IPS-15b (cell line): ENCODE measurements around the gene ZSWIM6.

ENCODE experiments used
- H3K27me3 ChIP-seq: one replicate; pipeline ENCODE4 v1.6.1; 2013; ENCODE audit warnings: low read length; ENCODE audit not compliant: control insufficient read depth, insufficient read depth
- H3K36me3 ChIP-seq: one replicate; pipeline ENCODE4 v1.6.1; 2013; ENCODE audit warnings: low read length; ENCODE audit not compliant: control insufficient read depth, insufficient read depth
- H3K4me1 ChIP-seq: one replicate; pipeline ENCODE4 v1.6.1; 2013; ENCODE audit warnings: mild to moderate bottlenecking, low read length; ENCODE audit not compliant: control insufficient read depth, insufficient read depth
- H3K4me3 ChIP-seq: one replicate; pipeline ENCODE4 v1.5.1; 2013; ENCODE audit warnings: low read depth, low read length
- H3K9ac ChIP-seq: one replicate; pipeline ENCODE4 v1.6.1; 2013; ENCODE audit warnings: low read depth, mild to moderate bottlenecking, low read length
- H3K9me3 ChIP-seq: one replicate; pipeline ENCODE4 v1.6.1; 2013; ENCODE audit warnings: mild to moderate bottlenecking, low read length; ENCODE audit not compliant: control insufficient read depth, insufficient read depth

The ZSWIM6 gene

DNA sequence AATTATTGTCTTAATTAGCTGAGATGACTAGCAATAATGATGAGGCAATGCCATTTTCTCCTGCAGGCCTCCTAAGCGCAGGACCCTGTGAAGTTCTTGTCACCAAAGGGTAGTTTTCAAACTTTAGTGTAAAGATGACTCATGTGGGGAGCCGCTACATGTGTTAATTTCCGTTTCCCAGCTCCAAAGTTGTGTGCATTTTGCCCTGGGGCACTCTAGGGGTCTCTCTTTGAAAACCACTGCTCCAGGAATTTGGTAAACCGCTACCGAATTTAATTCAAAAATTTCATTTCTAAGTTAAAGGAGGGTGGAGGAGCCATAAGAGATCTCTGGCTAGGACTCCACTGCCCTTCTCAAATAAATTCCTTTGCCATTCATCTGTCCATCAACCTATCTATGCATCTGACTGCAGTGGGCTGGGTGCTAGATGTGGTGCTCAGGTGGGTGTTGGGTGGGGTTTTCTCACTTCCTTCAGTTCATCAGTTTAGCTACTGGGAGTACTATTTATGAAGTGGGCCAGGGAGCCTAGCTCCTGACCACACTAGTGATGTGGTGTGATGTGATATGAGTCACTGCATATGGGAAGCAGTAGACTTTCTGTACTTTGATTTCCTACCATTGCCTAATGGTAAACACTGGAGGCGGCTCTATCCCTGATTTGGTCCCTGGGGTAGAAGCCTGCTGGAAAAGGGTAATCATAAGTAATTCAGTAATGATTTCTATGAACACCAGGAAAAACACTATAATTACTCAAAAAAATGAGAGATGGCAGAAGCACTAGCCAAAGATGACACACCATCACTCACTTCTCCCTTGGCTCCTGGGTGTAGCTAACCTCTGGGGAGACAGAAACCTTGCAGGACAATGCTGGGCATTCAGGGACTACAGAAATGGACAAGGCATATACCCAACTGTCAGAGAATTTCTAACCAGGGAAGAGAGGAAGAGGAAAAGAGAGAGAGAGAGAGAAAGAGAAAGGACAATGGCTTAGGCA lies 4.0 kb upstream of the ZSWIM6 start:
- no peak overlapping the region for H3K9ac ChIP-seq
- H3K9me3 ChIP-seq = no peaks in the 10 kb centered on the region
- peaks cover 2% of the 10 kb centered on the region for H3K4me1 ChIP-seq
- H3K4me3 ChIP-seq = no peak overlapping the region
- H3K36me3 ChIP-seq = no peaks in the 10 kb centered on the region
- H3K27me3 ChIP-seq = peaks cover 68% of the 10 kb centered on the region

- Histone ChIP-seq H3K27me3 (peaks cover 68% of the 10 kb centered on the region), H3K9ac (no peak overlapping the region), H3K4me3 (no peak overlapping the region), H3K36me3 (no peaks in the 10 kb centered on the region), H3K4me1 (peaks cover 2% of the 10 kb centered on the region), H3K9me3 (no peaks in the 10 kb centered on the region)
Observed at GRCh38 chr5:61328791-61329549, 3.1 kb upstream of the ZSWIM6 start.

DNA sequence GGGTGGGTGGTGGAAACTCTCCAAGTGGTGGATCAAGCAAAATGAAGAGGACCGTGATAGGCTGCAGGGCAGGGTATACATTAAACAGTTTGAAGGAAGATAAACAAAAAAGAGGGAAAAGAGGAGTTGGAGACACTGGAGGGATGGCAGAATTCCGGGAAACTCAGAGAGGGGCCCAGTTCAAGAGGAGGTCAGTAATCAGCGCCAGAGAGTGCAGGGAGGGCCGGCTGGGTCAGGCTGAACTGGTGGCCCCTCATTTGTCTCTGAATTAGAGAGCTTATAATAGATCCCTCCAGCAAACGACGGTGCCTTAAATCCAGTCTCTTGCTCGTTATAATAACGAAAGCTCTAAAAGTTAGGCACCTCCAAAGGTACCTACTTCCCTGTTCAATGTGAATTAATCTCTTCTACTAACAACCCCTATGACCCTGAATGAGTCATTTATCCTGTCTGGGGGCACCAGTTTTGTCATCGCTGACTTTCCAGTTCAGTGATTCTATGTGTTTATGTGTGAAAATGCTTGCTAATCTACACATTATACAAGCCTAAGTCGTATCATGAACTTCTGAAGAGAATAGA lies 2.4 kb upstream of the ZSWIM6 start:
- Histone ChIP-seq H3K9ac (no peak overlapping the region), H3K27me3 (peaks cover 72% of the 10 kb centered on the region), H3K9me3 (no peaks in the 10 kb centered on the region), H3K36me3 (no peaks in the 10 kb centered on the region), H3K4me3 (no peak overlapping the region), H3K4me1 (peaks cover 5% of the 10 kb centered on the region)

DNA sequence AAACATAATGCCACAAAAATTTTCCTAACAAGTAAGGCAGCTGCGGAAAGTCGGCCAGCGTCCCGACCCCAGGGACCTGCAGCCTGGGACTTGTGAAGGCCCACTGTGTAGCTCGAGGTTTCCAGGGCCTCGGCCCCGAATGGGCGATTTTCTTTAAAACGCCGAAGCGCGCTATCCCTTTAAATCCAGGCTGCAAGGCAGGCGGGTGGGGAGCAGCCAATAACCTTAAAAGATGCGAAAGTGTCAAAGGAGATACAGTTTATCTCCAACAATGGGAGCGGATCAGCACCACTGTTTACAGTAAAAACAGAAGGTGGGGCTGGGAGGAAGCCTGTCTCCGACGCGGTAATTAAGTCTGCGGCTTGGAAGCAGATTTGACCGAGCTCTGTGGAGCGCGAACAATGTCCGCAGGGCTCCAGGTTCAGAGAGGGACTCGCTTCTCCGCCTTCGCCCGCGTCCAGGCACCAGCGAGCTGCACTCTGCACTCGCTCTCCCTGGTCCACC lies 1.7 kb upstream of the ZSWIM6 start:
- no peaks in the 10 kb centered on the region for H3K36me3 ChIP-seq
- H3K9me3 ChIP-seq = no peaks in the 10 kb centered on the region
- peak overlapping the region; percentile 79 for H3K4me3 ChIP-seq
- H3K4me1 ChIP-seq = peaks cover 10% of the 10 kb centered on the region
- no peak overlapping the region for H3K9ac ChIP-seq
- H3K27me3 ChIP-seq = peaks cover 74% of the 10 kb centered on the region

GRCh38 chr5:61330845-61331406 lies 1.1 kb upstream of the ZSWIM6 start:
- Histone ChIP-seq H3K4me3 (peak overlapping the region; percentile 79), H3K9me3 (no peaks in the 10 kb centered on the region), H3K36me3 (no peaks in the 10 kb centered on the region), H3K4me1 (peaks cover 10% of the 10 kb centered on the region), H3K27me3 (peaks cover 74% of the 10 kb centered on the region), H3K9ac (no peak overlapping the region)

DNA sequence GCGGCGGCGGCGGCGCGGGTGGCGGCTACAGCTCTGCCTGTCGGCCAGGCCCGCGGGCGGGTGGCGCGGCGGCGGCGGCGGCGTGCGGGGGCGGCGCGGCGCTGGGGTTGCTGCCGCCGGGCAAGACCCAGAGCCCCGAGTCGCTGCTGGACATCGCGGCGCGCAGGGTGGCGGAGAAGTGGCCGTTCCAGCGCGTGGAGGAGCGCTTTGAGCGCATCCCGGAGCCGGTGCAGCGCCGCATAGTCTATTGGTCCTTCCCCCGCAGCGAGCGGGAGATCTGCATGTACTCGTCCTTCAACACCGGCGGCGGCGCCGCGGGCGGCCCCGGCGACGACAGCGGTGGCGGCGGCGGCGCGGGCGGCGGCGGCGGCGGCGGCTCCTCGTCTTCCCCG lies 296 bp downstream of the ZSWIM6 start:
- Histone ChIP-seq H3K9me3 (no peaks in the 10 kb centered on the region), H3K9ac (no peak overlapping the region), H3K27me3 (peaks cover 72% of the 10 kb centered on the region), H3K36me3 (no peaks in the 10 kb centered on the region), H3K4me1 (peaks cover 12% of the 10 kb centered on the region), H3K4me3 (peak overlapping the region; percentile 61)

DNA sequence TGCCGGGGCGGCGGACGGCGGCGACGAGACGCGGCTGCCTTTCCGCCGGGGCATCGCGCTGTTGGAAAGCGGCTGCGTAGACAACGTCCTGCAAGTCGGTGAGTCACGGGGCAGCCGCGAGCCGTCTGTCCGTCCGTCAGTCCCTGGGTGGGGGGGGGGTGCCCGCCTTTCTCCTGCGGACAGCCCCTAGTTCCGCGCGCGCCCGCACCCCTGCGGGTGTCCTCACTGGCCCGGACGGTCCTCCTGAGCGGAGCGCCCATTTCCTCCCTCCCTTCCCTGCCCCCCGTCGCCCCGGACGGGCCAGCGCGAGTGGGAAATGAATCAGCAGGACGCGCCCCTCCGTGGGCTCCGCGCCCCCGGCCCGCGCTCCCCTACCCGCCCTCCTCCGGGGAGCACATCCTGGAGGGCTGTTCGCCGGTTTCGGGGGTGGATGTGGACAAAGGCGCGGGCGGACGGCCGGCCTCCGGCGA lies 828 bp downstream of the ZSWIM6 start:
- peaks cover 12% of the 10 kb centered on the region for H3K4me1 ChIP-seq
- H3K4me3 ChIP-seq = peak overlapping the region; percentile 61
- H3K9me3 ChIP-seq = no peaks in the 10 kb centered on the region
- no peak overlapping the region for H3K9ac ChIP-seq
- no peaks in the 10 kb centered on the region for H3K36me3 ChIP-seq
- H3K27me3 ChIP-seq = peaks cover 68% of the 10 kb centered on the region

GRCh38 chr5:61333321-61333953 lies 1.4 kb downstream of the ZSWIM6 start:
- H3K4me1 ChIP-seq = peaks cover 12% of the 10 kb centered on the region
- peak overlapping the region; percentile 61 for H3K4me3 ChIP-seq
- no peaks in the 10 kb centered on the region for H3K36me3 ChIP-seq
- no peaks in the 10 kb centered on the region for H3K9me3 ChIP-seq
- H3K27me3 ChIP-seq = peaks cover 66% of the 10 kb centered on the region
- H3K9ac ChIP-seq = no peak overlapping the region

DNA sequence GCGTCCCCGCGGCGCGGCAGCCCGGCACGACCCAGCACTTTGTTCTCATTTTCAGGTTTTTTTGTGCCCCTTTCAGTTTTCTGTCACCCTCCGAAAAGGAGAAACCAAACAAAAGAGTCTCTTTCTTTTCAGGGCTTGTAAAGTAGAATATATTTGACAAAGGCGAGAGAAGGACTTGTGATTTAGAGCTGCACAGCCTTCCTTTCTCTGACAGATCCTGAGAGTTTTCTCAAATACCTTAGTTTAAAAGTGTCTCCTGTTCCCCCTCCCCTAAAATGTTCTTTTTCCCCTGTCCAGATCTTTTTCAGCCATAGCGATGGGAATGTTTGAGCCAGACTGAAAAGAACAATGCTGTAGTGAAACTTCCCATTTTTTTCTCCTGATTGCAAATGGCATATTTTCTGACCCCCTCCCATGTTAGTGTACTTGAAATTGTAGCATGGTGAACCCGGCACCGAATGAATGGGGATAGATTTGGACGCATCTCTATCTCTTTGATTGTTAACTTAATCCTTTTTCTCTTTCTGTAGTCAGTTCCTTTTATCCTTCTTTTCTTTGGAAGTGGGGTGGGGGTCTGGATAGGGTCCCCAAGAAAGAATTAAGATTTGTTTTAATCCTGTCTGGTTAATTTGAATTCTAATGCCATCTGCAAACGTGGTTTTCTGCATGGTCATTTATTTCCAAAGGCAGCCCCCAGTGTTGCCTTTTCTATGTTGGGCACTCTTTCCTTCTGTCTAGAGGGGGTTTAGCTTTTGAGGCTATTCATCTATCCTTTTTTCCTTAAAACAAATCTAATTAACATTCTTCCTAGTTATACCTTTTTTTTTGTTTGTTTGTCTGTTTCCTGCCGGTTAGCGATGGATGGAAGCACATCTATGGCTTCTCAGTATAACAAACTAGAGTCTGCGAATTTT lies 2.2 kb downstream of the ZSWIM6 start:
- Histone ChIP-seq H3K36me3 (no peaks in the 10 kb centered on the region), H3K4me3 (peak overlapping the region; percentile 61), H3K9me3 (no peaks in the 10 kb centered on the region), H3K4me1 (peaks cover 12% of the 10 kb centered on the region), H3K27me3 (peaks cover 61% of the 10 kb centered on the region), H3K9ac (no peak overlapping the region)

- H3K36me3 ChIP-seq = no peaks in the 10 kb centered on the region
- peaks cover 53% of the 10 kb centered on the region for H3K27me3 ChIP-seq
- H3K9ac ChIP-seq = no peak overlapping the region
- H3K4me3 ChIP-seq = no peak overlapping the region
- H3K9me3 ChIP-seq = no peaks in the 10 kb centered on the region
- peaks cover 10% of the 10 kb centered on the region for H3K4me1 ChIP-seq
Observed at GRCh38 chr5:61334868-61335615, 3.0 kb downstream of the ZSWIM6 start.
